Measurements from ENCODE around the gene SH2D7. TPM values are rescaled to one million over a fixed set of nuclear protein-coding genes. Genes with fewer than 3 reads are reported as not detected.
A peak's percentile ranks its signal among the peaks of the same experiment; 100 is the strongest.

The SH2D7 gene
- total RNA-seq, 1 experiment from 2014 or later, result not detected

DNA sequence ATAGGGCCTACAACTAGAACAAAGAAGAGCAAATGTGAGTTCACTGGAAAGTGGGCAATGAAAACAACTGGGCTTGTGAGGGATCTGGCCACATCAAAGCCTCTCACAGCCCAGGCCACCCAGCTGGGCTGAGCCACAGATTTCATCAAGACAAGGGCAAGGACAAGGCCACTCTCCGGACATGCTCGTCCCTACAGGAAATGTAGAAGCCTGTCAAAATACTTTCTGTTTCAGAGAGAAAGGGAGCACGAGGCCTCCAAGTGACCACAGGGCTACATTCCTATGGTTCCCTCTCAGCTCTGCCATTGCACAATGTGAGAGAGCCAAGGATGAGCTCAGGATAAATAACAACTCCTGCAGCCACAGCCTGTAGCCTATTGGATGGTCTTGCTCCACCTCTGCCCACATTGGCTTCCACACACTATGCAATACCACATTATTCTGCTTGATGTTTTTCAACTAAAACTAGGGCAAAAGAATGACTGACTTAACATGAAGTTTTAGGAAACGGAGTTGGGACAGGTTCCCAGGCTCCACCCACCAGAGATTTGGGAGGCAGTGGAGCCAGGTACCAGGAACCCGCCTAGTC, 27.0 kb upstream of the SH2D7 start:
- H3K4me1 Mint-ChIP-seq, result peaks cover 29 to 58% of the 10 kb centered on the region in 2 experiments
- H2AK5ac ChIP-seq (ENCODE audit: insufficient read length, low read length), result no peak overlapping the region
- peaks cover 2% of the 10 kb centered on the region for H3K79me1 ChIP-seq (ENCODE audit: insufficient read depth, low read depth, low read length, poor library complexity, severe bottlenecking)
- no peak overlapping the region for H2BK5ac ChIP-seq (ENCODE audit: insufficient read length, low read length)
- no peak for DNase-seq
- H3T11ph ChIP-seq (ENCODE audit: low read length), result no peak overlapping the region
- H2AFZ ChIP-seq (ENCODE audit: low read length), result no peak overlapping the region
- H2BK20ac ChIP-seq (ENCODE audit: low read depth, low read length, poor library complexity, severe bottlenecking), result no peak overlapping the region
- H3K27ac Mint-ChIP-seq, result peak overlapping the region in 1 of 3 experiments; percentile 68; a peak in 2 of 7 replicates
- TF ChIP-seq, protein P1, sequence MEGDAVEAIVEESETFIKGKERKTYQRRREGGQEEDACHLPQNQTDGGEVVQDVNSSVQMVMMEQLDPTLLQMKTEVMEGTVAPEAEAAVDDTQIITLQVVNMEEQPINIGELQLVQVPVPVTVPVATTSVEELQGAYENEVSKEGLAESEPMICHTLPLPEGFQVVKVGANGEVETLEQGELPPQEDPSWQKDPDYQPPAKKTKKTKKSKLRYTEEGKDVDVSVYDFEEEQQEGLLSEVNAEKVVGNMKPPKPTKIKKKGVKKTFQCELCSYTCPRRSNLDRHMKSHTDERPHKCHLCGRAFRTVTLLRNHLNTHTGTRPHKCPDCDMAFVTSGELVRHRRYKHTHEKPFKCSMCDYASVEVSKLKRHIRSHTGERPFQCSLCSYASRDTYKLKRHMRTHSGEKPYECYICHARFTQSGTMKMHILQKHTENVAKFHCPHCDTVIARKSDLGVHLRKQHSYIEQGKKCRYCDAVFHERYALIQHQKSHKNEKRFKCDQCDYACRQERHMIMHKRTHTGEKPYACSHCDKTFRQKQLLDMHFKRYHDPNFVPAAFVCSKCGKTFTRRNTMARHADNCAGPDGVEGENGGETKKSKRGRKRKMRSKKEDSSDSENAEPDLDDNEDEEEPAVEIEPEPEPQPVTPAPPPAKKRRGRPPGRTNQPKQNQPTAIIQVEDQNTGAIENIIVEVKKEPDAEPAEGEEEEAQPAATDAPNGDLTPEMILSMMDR (conservative IDR thresholded peaks at IDR 0.05), result no peak
- no peak overlapping the region for H4K5ac ChIP-seq (ENCODE audit: insufficient read length, low read depth, low read length)
- no peak overlapping the region for H2BK15ac ChIP-seq (ENCODE audit: low read depth, low read length)
- H3K36me3 Mint-ChIP-seq (ENCODE audit: insufficient read depth in 1 of 3, low read depth in 3 of 3), result no peaks in the 10 kb centered on the region
- H3K14ac ChIP-seq (ENCODE audit: insufficient read depth, low read length), result no peak overlapping the region
- no peak overlapping the region for H3K4me2 ChIP-seq (ENCODE audit: insufficient read depth, insufficient read length, low read length)
- peaks cover 19% of the 10 kb centered on the region for H3K4me1 ChIP-seq (ENCODE audit: insufficient read depth, low read length)
- H4K91ac ChIP-seq (ENCODE audit: insufficient read length, low read depth, low read length), result no peak overlapping the region
- H4K8ac ChIP-seq (replicated peaks; ENCODE audit: insufficient read length, low read depth, low read length), result no peak overlapping the region
- peaks cover 3% of the 10 kb centered on the region; the same call in 1 of the 2 replicates for H3K79me2 ChIP-seq (ENCODE audit: insufficient read depth, low read length)
- no peaks in the 10 kb centered on the region for H3K9me3 ChIP-seq (ENCODE audit: control insufficient read depth, low read depth, low read length)
- no CpG with 5 or more reads among the region's 5 CpGs for WGBS (ENCODE audit: extremely low coverage, insufficient read length, low lambda C conversion rate)
- no peaks in the 10 kb centered on the region for H3K23me2 ChIP-seq (ENCODE audit: insufficient read length, low read depth, low read length, poor library complexity, severe bottlenecking)
- H3K56ac ChIP-seq (ENCODE audit: insufficient read length, low read depth, low read length), result no peak overlapping the region
- H3K9me3 Mint-ChIP-seq, result no peaks in the 10 kb centered on the region
- no peaks in the 10 kb centered on the region for H3K27me3 Mint-ChIP-seq (ENCODE audit: low read depth)
- H2BK120ac ChIP-seq (ENCODE audit: low read depth, low read length, poor library complexity, severe bottlenecking), result no peak overlapping the region
- H3K9ac ChIP-seq (ENCODE audit: extremely low read depth, insufficient read length, low read length), result no peak overlapping the region
- no peak overlapping the region for H2BK12ac ChIP-seq (ENCODE audit: insufficient read length, low read depth, low read length)
- no peak overlapping the region for H3K23ac ChIP-seq (ENCODE audit: insufficient read length, low read depth, low read length)
- no peak overlapping the region for H3K4me3 Mint-ChIP-seq
- H3K18ac ChIP-seq (ENCODE audit: insufficient read length, low read depth, low read length), result no peak overlapping the region
- H4K20me1 ChIP-seq (ENCODE audit: control insufficient read depth, insufficient read depth, insufficient read length), result no peaks in the 10 kb centered on the region
- no peak overlapping the region for H3K4ac ChIP-seq (ENCODE audit: low read depth, low read length)
- H3K27me3 ChIP-seq (ENCODE audit: insufficient read depth, low read length), result no peaks in the 10 kb centered on the region
- H3K27ac ChIP-seq (ENCODE audit: insufficient read length, low read depth, low read length), result no peak overlapping the region
